ENCODE measurements around the gene COX6B2. TPM values are rescaled to one million over a fixed set of nuclear protein-coding genes. Genes with fewer than 3 reads are reported as not detected.

The COX6B2 gene
- total and polyA plus RNA-seq, 2 of the 13 experiments (the other 11 are each of a cell fraction or from before 2014, with no cell fraction given), result 0.21 TPM; not detected in 1

GRCh38 chr19:55382522-55383054, 28.1 kb upstream of the COX6B2 start:
- ATAC-seq (no peak), DNase-seq (ENCODE audit: low spot score) (no peak), FAIRE-seq (no peak)
- CTCF ChIA-PET (ENCODE audit: low intra/inter-chr PET ratio, low total read pairs), result no interaction called here
- H3K79me2 ChIP-seq (ENCODE audit: insufficient read depth, low read length), result peaks cover 22% of the 10 kb centered on the region
- intact Hi-C loops (cut with micrococcal nuclease; ENCODE audit: unreplicated experiment), result no loop called here
- TF ChIP-seq ZNF770 (CRISPR knock-in tag; IDR thresholded peaks at IDR 0.05) (no peak), TOE1 (CRISPR knock-in tag; IDR thresholded peaks at IDR 0.05) (no peak)
- BruUV-seq (replicated peaks), result no TSS peak
- H3K27ac ChIP-seq (ENCODE audit: extremely low read length, insufficient read depth, low read length), result no peak overlapping the region
- peaks cover 0 to 10% of the 10 kb centered on the region in 2 experiments; a peak in 4 of 5 replicates for H3K36me3 ChIP-seq (replicated peaks in 1 of 2; ENCODE audit: control insufficient read depth in 1 of 2, insufficient read depth in 2 of 2, low read length in 2 of 2)
- peaks cover 0 to 5% of the 10 kb centered on the region in 2 experiments; a peak in 1 of 5 replicates for H3K27me3 ChIP-seq (ENCODE audit: control insufficient read depth in 1 of 2, insufficient read depth in 2 of 2, low read length in 2 of 2)
- POLR2A ChIA-PET, result interaction anchor here (1.3 kb wide), 1 partner anchor 49 kb away, joined by 4 read pairs; no protein-coding TSS in a partner anchor
- peaks cover 18% of the 10 kb centered on the region for H4K20me1 ChIP-seq (ENCODE audit: insufficient read depth, low read length)
- in situ Hi-C loops (cut with HindIII; ENCODE audit: extremely low pct_ligation_motif_present, low pct_unique_long_range_greater_than_20kb), result no loop called here
- H3K9me3 ChIP-seq (ENCODE audit: low read length), result no peaks in the 10 kb centered on the region
- H3K4me1 ChIP-seq (ENCODE audit: insufficient read depth, low read length), result peaks cover 33% of the 10 kb centered on the region
- no peak overlapping the region for H3K4me3 ChIP-seq (replicated peaks in 1 of 3; ENCODE audit: insufficient read depth in 1 of 3, low read depth in 2 of 3, low read length in 3 of 3)
- H2AFZ ChIP-seq (ENCODE audit: low read length), result no peak overlapping the region
- H3K4me2 ChIP-seq (ENCODE audit: low read depth, low read length), result no peak overlapping the region
- WGBS (ENCODE audit: low lambda C conversion rate), result 83% methylated on average over 3 of the region's 3 CpGs
- no peak overlapping the region for H3K9ac ChIP-seq (ENCODE audit: insufficient read depth, low read depth, low read length)

GRCh38 chr19:55382013-55382412, 27.5 kb upstream of the COX6B2 start:
- CTCF ChIA-PET (ENCODE audit: low intra/inter-chr PET ratio, low total read pairs), result no interaction called here
- intact Hi-C loops (cut with micrococcal nuclease; ENCODE audit: unreplicated experiment), result no loop called here
- in situ Hi-C loops (cut with HindIII; ENCODE audit: extremely low pct_ligation_motif_present, low pct_unique_long_range_greater_than_20kb), result no loop called here
- Histone ChIP-seq H3K4me1 (ENCODE audit: insufficient read depth, low read length) (peaks cover 33% of the 10 kb centered on the region), H4K20me1 (ENCODE audit: insufficient read depth, low read length) (peaks cover 12% of the 10 kb centered on the region), H2AFZ (ENCODE audit: low read length) (no peak overlapping the region), H3K4me3 (replicated peaks in 1 of 3; ENCODE audit: insufficient read depth in 1 of 3, low read depth in 2 of 3, low read length in 3 of 3) (no peak overlapping the region), H3K4me2 (ENCODE audit: low read depth, low read length) (no peak overlapping the region), H3K79me2 (ENCODE audit: insufficient read depth, low read length) (peaks cover 16% of the 10 kb centered on the region), H3K36me3 (replicated peaks in 1 of 2; ENCODE audit: control insufficient read depth in 1 of 2, insufficient read depth in 2 of 2, low read length in 2 of 2) (peaks cover 0 to 4% of the 10 kb centered on the region in 2 experiments; a peak in 1 of 5 replicates), H3K9me3 (ENCODE audit: low read length) (no peaks in the 10 kb centered on the region), H3K9ac (ENCODE audit: insufficient read depth, low read depth, low read length) (no peak overlapping the region), H3K27me3 (ENCODE audit: control insufficient read depth in 1 of 2, insufficient read depth in 2 of 2, low read length in 2 of 2) (peaks cover 0 to 7% of the 10 kb centered on the region in 2 experiments; a peak in 1 of 5 replicates), H3K27ac (ENCODE audit: extremely low read length, insufficient read depth, low read length) (no peak overlapping the region)
- no peak for DNase-seq (ENCODE audit: low spot score)
- POLR2A ChIA-PET, result no interaction called here
- 88% methylated on average over 5 of the region's 5 CpGs for WGBS (ENCODE audit: low lambda C conversion rate)
- FAIRE-seq, result no peak
- ATAC-seq, result no peak
- no TSS peak for BruUV-seq (replicated peaks)
- TF ChIP-seq ZNF746 (CRISPR knock-in tag; IDR thresholded peaks at IDR 0.05) (no peak), CEBPG (CRISPR knock-in tag; IDR thresholded peaks at IDR 0.05) (no peak), KLF16 (CRISPR knock-in tag; IDR thresholded peaks at IDR 0.05) (no peak), NR2F2 (IDR thresholded peaks at IDR 0.05; ENCODE audit: borderline replicate concordance, low read depth) (no peak), ZNF580 (CRISPR knock-in tag; IDR thresholded peaks at IDR 0.05; ENCODE audit: borderline replicate concordance, low read depth) (no peak), HDAC1 (CRISPR knock-in tag; IDR thresholded peaks at IDR 0.05) (no peak), CCAR2 (optimal IDR thresholded peaks at IDR 0.05; ENCODE audit: low read depth, low read length) (no peak), GPBP1L1 (CRISPR knock-in tag; IDR thresholded peaks at IDR 0.05) (no peak), RAD21 (CRISPR knock-in tag; IDR thresholded peaks at IDR 0.05) (no peak), ZNF44 (CRISPR knock-in tag; IDR thresholded peaks at IDR 0.05) (no peak)

Data from HepG2 (cell line).